Transverse colon (tissue), 4 donors: ENCODE data around the gene FAM131B.

Source experiments
- CTCF ChIP-seq, 5 experiments: fragments of 200-600 bp in 3 of 5; fragments of 450-650 bp in 2 of 5; sonication (generic) in 3 of 5; IDR thresholded peaks; 1 replicate in 2 of 5; 2 replicates in 3 of 5; pipeline ENCODE4 v1.5.1; 2016 to 2017; ENCODE audit warnings: antibody characterized with exemption in 5 of 5, inconsistent platforms in 3 of 5, mild to moderate bottlenecking in 2 of 5, moderate library complexity in 1 of 5
- EP300 ChIP-seq: sonication (generic); formaldehyde crosslinking; IDR thresholded peaks from one replicate; pipeline ENCODE4 v1.6.1; 2017; ENCODE audit warnings: antibody characterized with exemption, low read depth
- POLR2A ChIP-seq: fragments of 450-650 bp; IDR thresholded peaks from one replicate; pipeline ENCODE4 v1.6.1; 2016; ENCODE audit warnings: antibody characterized with exemption, mild to moderate bottlenecking, moderate library complexity
- POLR2AphosphoS5 ChIP-seq, 3 donors: sonication (generic); formaldehyde crosslinking; IDR thresholded peaks; one replicate each; pipeline ENCODE4 v1.6.1; 2016; ENCODE audit warnings: antibody characterized with exemption in 3 of 3

DNA sequence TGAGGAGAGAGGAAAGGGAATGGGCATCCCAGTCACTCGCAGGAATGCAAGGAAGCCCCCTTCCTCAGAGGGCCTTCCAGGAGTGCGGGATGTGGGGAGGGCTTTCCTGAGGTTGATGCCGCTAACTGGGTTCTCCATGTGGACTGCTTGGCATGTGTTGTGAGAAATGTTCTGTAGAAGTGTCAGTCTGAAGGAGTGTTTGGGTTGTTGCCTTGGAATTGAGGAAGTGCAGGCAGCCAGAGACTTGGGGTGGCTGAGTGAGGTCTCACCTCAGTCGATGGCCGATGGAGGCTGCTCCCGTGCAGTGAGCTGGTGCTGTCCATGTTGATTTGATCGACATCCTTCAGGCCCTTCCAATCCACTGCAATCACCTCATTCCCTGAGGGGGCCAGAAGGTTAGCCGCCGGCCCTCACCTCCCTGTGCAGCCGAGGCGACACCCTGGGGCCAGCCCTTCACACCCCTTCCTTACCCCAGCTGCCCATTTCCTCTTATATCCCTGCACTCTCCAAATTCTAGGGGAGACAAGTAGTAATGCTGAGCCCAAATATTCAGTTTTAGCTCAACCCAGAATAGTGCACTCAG is 2.7 kb downstream of the FAM131B start:
- TF ChIP-seq CTCF (IDR thresholded peaks at IDR 0.05) (no peak), POLR2A (no peak), POLR2AphosphoS5 (IDR thresholded peaks at IDR 0.05) (no peak), EP300 (no peak)
